Liver (tissue), 9 donors: ENCODE data around the gene ZNF821. TPM values are rescaled to one million over a fixed set of nuclear protein-coding genes. Genes with fewer than 3 reads are reported as not detected.

ENCODE experiments used
- DNase-seq: peaks from one replicate; pipeline ENCODE4 v3.0.0-alpha.2; 2017; ENCODE audit warnings: low spot score
- H3K27ac ChIP-seq, 2 donors: one replicate each; pipeline ENCODE4 v1.7.0; 2013; ENCODE audit warnings: inconsistent platforms in 2 of 2, low read length in 2 of 2, control low read depth in 1 of 2, low read depth in 1 of 2, mild to moderate bottlenecking in 1 of 2
- H3K27me3 ChIP-seq, 4 donors: one replicate each; pipeline versions ENCODE4 v1.6.1 to v1.7.0; 2013; ENCODE audit warnings: low read length in 3 of 4, inconsistent platforms in 1 of 4, mild to moderate bottlenecking in 1 of 4, moderate library complexity in 1 of 4; ENCODE audit not compliant: control insufficient read depth in 4 of 4, insufficient read depth in 4 of 4
- H3K36me3 ChIP-seq, 4 donors: one replicate each; pipeline versions ENCODE4 v1.6.1 to v1.7.0; 2013; ENCODE audit warnings: low read length in 3 of 4, mild to moderate bottlenecking in 3 of 4, low read depth in 1 of 4, moderate library complexity in 1 of 4; ENCODE audit not compliant: control insufficient read depth in 4 of 4, insufficient read depth in 3 of 4
- H3K4me1 ChIP-seq, 4 donors: one replicate each; pipeline versions ENCODE4 v1.6.1 to v1.7.0; 2013; ENCODE audit warnings: low read length in 3 of 4, mild to moderate bottlenecking in 3 of 4, moderate library complexity in 1 of 4; ENCODE audit not compliant: control insufficient read depth in 4 of 4, insufficient read depth in 4 of 4
- H3K4me3 ChIP-seq, 3 donors: one replicate each; pipeline versions ENCODE4 v1.6.1 to v1.7.0; 2013; ENCODE audit warnings: low read length in 3 of 3, control low read depth in 1 of 3, low read depth in 1 of 3, mild to moderate bottlenecking in 1 of 3
- H3K9ac ChIP-seq, 2 donors: one replicate each; pipeline ENCODE4 v1.7.0; 2013; ENCODE audit warnings: low read length in 2 of 2, mild to moderate bottlenecking in 2 of 2, moderate library complexity in 2 of 2, control low read depth in 1 of 2, low read depth in 1 of 2
- H3K9me3 ChIP-seq, 4 donors: one replicate each; pipeline versions ENCODE4 v1.6.1 to v1.7.0; 2013; ENCODE audit warnings: low read length in 3 of 4; ENCODE audit not compliant: control insufficient read depth in 4 of 4
- EGR1 ChIP-seq, 2 donors: IDR thresholded peaks; 2 replicates each; pipeline ENCODE4 v1.6.1; 2016 to 2018; ENCODE audit warnings: antibody characterized with exemption in 2 of 2, low read depth in 2 of 2
- FOXA1 ChIP-seq: IDR thresholded peaks from 2 replicates; pipeline ENCODE4 v1.6.1; 2016; ENCODE audit warnings: antibody characterized with exemption
- FOXA2 ChIP-seq: IDR thresholded peaks from 2 replicates; pipeline ENCODE4 v1.6.1; 2016; ENCODE audit warnings: antibody characterized with exemption
- GABPA ChIP-seq, 2 donors: IDR thresholded peaks in 1 of 2; conservative IDR thresholded peaks in 1 of 2; 2 replicates each; pipeline ENCODE4 v1.6.1; 2016; ENCODE audit warnings: antibody characterized with exemption in 2 of 2, mild to moderate bottlenecking in 1 of 2, moderate library complexity in 1 of 2
- HNF4A ChIP-seq, 2 donors: conservative IDR thresholded peaks; 2 replicates each; pipeline ENCODE4 v1.6.1; 2016; ENCODE audit warnings: antibody characterized with exemption in 2 of 2, mild to moderate bottlenecking in 2 of 2
- JUND ChIP-seq, 2 donors: IDR thresholded peaks; 2 replicates each; pipeline ENCODE4 v1.6.1; 2016; ENCODE audit warnings: antibody characterized with exemption in 2 of 2
- NR2F2 ChIP-seq: IDR thresholded peaks from 2 replicates; pipeline ENCODE4 v1.6.1; 2016; ENCODE audit warnings: antibody characterized with exemption
- RAD21 ChIP-seq, 2 donors: IDR thresholded peaks; 2 replicates each; pipeline ENCODE4 v1.6.1; 2016; ENCODE audit warnings: antibody characterized with exemption in 2 of 2, mild to moderate bottlenecking in 2 of 2
- RXRA ChIP-seq, 2 donors: IDR thresholded peaks; 2 replicates each; pipeline ENCODE4 v1.6.1; 2017 to 2018; ENCODE audit warnings: antibody characterized with exemption in 2 of 2, mild to moderate bottlenecking in 1 of 2
- SP1 ChIP-seq: IDR thresholded peaks from 2 replicates; pipeline ENCODE4 v1.6.1; 2018; ENCODE audit warnings: antibody characterized with exemption, mild to moderate bottlenecking
- YY1 ChIP-seq: IDR thresholded peaks from 2 replicates; pipeline ENCODE4 v1.6.1; 2016; ENCODE audit warnings: antibody characterized with exemption, mild to moderate bottlenecking
- WGBS: extraction: QIAGEN DNeasy Blood & Tissue Kit; methylation state at CpG from one replicate; pipeline ENCODE4 v1.1.7; 2013; 5-methylcytosine and 5-hydroxymethylcytosine counted together
- polyA plus RNA-seq, 2 donors: library from polyadenylated mRNA; stranded (reverse) in 1 of 2; unstranded in 1 of 2; fragments of 200-250 nt in 1 of 2; fragments of >200 nt in 1 of 2; fragmentation: Nextera tagmentation in 1 of 2; extraction: Ambion mirVana in 1 of 2; gene quantifications; one replicate each; pipeline versions ENCODE4 v1.2.1 to v1.2.3, GENCODE V29; 2013 to 2015
- total RNA-seq, 2 donors: library from RNA; depleted of rRNA; stranded (reverse); fragments of >200 nt; gene quantifications; one replicate each; pipeline ENCODE4 v1.2.3, GENCODE V29; 2014
- TF ChIP-seq, protein P1 (sequence below): IDR thresholded peaks from 2 replicates; pipeline ENCODE4 v1.6.1; 2016; ENCODE audit warnings: antibody characterized with exemption, mild to moderate bottlenecking
- TF ChIP-seq, protein P2 (sequence below): IDR thresholded peaks from 2 replicates; pipeline ENCODE4 v1.6.1; 2016; ENCODE audit warnings: antibody characterized with exemption
- donor health status: healthy.
- donor health status: healthy.
- donor health status: healthy.
- donor health status: healthy.
- donor health status: healthy.

ZNF821 gene
- total and polyA plus RNA-seq, 4 donors, result 1.0 to 3.0 (median 2.0) TPM

DNA sequence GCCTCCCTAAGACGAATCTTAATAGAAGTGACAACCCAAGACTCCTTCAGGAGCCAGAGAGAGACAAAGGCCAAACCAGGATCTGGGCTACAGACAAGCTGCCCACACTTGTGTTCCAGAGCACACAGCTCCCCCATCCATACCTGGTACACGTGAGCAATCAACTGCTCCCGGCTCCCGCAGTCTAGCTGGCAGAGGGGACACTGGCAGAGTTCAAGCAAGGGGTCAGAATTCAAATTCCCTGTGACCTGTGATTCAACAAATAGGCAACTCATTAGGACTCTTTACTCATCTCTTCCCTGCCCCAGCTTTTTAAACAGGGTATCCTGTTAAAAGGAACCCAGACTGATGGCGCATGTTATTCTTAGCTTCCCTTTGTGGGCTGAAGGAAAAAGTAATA is 20.0 kb downstream of the ZNF821 start:
- Histone ChIP-seq H3K4me1 (peaks cover 0 to 11% (median 8%) of the 10 kb centered on the region in 4 donors), H3K9me3 (no peaks in the 10 kb centered on the region), H3K9ac (no peak overlapping the region), H3K27ac (no peak overlapping the region), H3K4me3 (no peak overlapping the region), H3K36me3 (peaks cover 2 to 28% (median 5%) of the 10 kb centered on the region in 4 donors), H3K27me3 (no peaks in the 10 kb centered on the region)
- no peak for DNase-seq
- 59% methylated on average over 5 of the region's 5 CpGs for WGBS
- TF ChIP-seq NR2F2 (no peak), RXRA (IDR thresholded peaks at IDR 0.05) (peak; percentile 61 to 77), SP1 (peak; percentile 47), JUND (IDR thresholded peaks at IDR 0.05) (peak in 1 of 2 donors; percentile 20), HNF4A (conservative IDR thresholded peaks at IDR 0.05) (peak; percentile 55 to 65)
- TF ChIP-seq, protein P1, sequence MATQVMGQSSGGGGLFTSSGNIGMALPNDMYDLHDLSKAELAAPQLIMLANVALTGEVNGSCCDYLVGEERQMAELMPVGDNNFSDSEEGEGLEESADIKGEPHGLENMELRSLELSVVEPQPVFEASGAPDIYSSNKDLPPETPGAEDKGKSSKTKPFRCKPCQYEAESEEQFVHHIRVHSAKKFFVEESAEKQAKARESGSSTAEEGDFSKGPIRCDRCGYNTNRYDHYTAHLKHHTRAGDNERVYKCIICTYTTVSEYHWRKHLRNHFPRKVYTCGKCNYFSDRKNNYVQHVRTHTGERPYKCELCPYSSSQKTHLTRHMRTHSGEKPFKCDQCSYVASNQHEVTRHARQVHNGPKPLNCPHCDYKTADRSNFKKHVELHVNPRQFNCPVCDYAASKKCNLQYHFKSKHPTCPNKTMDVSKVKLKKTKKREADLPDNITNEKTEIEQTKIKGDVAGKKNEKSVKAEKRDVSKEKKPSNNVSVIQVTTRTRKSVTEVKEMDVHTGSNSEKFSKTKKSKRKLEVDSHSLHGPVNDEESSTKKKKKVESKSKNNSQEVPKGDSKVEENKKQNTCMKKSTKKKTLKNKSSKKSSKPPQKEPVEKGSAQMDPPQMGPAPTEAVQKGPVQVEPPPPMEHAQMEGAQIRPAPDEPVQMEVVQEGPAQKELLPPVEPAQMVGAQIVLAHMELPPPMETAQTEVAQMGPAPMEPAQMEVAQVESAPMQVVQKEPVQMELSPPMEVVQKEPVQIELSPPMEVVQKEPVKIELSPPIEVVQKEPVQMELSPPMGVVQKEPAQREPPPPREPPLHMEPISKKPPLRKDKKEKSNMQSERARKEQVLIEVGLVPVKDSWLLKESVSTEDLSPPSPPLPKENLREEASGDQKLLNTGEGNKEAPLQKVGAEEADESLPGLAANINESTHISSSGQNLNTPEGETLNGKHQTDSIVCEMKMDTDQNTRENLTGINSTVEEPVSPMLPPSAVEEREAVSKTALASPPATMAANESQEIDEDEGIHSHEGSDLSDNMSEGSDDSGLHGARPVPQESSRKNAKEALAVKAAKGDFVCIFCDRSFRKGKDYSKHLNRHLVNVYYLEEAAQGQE, result no peak

DNA sequence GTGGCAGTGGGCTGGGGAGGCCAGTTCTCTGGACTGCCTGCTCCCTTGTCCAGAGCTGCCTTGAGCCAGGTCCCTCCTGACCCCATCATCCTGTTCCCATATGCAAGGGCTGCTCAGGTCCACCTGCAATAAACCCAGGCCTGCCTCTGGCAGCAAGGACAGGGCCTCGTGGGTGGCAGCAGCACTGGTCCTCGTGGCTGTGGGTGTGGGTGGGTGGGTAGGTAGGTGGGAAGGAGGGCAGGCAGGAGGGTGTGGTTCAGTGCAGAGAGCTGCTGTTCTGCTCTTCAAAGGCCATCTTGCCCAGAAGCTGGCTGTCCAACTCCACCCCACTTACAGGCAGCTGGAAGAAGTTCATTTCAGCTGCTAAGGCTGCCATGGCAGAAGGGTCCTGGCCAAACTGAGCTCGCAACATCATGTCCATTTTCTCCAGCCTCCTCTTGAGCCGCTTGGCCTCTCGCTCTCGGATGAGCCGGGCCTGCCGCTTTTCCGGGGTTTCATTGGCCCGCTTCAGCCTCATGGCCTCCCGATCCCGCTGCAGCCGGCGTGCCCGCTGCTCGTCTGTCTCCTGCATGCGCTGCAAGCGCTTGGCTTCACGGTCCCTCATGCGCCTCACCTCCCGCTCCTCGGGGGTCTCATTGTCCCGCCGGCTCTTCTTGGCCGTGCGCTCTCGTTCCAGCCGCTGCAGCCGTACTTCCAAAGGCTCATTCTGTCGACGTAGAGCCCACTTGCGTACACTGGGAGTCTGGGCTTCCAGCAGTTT is 24.0 kb downstream of the ZNF821 start:
- no peak overlapping the region for H3K9ac ChIP-seq
- H3K36me3 ChIP-seq, result peaks cover 0 to 22% (median 5%) of the 10 kb centered on the region in 4 donors
- no peak for TF ChIP-seq YY1
- no peak for TF ChIP-seq RXRA (IDR thresholded peaks at IDR 0.05)
- TF ChIP-seq, protein P2, sequence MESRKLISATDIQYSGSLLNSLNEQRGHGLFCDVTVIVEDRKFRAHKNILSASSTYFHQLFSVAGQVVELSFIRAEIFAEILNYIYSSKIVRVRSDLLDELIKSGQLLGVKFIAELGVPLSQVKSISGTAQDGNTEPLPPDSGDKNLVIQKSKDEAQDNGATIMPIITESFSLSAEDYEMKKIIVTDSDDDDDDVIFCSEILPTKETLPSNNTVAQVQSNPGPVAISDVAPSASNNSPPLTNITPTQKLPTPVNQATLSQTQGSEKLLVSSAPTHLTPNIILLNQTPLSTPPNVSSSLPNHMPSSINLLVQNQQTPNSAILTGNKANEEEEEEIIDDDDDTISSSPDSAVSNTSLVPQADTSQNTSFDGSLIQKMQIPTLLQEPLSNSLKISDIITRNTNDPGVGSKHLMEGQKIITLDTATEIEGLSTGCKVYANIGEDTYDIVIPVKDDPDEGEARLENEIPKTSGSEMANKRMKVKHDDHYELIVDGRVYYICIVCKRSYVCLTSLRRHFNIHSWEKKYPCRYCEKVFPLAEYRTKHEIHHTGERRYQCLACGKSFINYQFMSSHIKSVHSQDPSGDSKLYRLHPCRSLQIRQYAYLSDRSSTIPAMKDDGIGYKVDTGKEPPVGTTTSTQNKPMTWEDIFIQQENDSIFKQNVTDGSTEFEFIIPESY, result no peak
- no peak for TF ChIP-seq EGR1 (IDR thresholded peaks at IDR 0.05; ENCODE audit: low read depth in 2 of 2)
- no peak for TF ChIP-seq GABPA (IDR thresholded peaks at IDR 0.05 in 1 of 2, conservative IDR thresholded peaks at IDR 0.05 in 1 of 2)
- TF ChIP-seq RAD21 (IDR thresholded peaks at IDR 0.05), result no peak
- TF ChIP-seq FOXA2, result no peak
- no peak for TF ChIP-seq FOXA1
- no peak for TF ChIP-seq JUND (IDR thresholded peaks at IDR 0.05)
- no peak for TF ChIP-seq HNF4A (conservative IDR thresholded peaks at IDR 0.05)
- TF ChIP-seq SP1, result no peak
- WGBS, result 95% methylated on average over 32 of the region's 32 CpGs
- H3K27ac ChIP-seq, result no peak overlapping the region
- no peak for DNase-seq
- no peaks in the 10 kb centered on the region for H3K9me3 ChIP-seq
- H3K4me1 ChIP-seq, result peaks cover 0 to 11% (median 10%) of the 10 kb centered on the region in 4 donors
- no peaks in the 10 kb centered on the region for H3K27me3 ChIP-seq
- H3K4me3 ChIP-seq, result no peak overlapping the region
